ENCODE measurements around the gene DHRS12. TPM values are rescaled to one million over a fixed set of nuclear protein-coding genes. Genes with fewer than 3 reads are reported as not detected.

DHRS12 gene
- total RNA-seq, 3 donors from 2014 or later (not counting 1 experiment from before 2014, with no cell fraction given), result 7.0 to 11.7 (median 10.4) TPM

DNA sequence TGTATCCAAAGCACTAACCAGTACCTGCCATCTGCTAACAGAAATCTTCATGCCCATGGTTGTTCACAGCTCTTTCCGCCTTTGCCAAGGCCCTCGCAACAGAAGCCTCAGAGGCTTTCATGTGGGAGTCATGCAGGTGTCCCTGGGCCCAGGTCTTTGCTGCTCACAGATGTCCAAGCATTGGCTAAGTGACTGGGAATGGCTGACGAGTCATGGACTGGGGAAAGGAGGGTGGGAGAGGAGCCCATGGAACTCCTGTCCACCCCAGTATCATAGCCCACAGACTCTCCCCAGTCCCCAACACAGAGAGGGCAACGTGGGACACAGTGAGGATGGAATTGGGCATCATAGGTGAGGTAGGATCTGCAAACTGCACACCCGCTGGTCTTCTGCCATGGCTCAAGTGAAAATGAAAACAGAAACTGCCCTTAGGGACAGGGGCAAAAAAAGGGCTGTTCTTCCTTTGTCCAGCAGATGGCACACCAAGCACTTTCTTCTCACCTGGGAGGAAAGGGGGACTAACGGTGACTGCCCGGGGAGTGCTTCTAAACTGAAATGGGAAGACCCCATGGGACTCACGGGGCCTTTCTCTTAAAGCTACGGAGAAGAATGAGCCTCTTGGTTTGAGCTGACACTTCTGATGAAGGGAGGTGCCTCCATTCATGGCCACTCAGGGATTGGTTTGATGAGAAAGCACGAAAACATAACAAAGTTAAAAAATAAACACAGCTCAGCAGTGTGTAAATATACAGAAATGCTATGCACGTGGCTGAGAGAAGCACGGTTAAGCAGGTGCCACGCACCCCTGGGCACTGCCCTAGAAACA, 11.1 kb upstream of the DHRS12 start:
- Mint-ChIP-seq H3K9me3 (no peaks in the 10 kb centered on the region), H3K4me1 (peaks cover 18 to 23% of the 10 kb centered on the region in 2 donors), H3K4me3 (peak overlapping the region; percentile 21), H3K27ac (peak overlapping the region; percentile 60 to 78), H3K36me3 (no peaks in the 10 kb centered on the region), H3K27me3 (ENCODE audit: low read depth in 2 of 2) (peaks cover 7 to 9% of the 10 kb centered on the region in 2 donors)
- Histone ChIP-seq H3K27me3 (ENCODE audit: control insufficient read depth, insufficient read depth, low read length) (no peaks in the 10 kb centered on the region), H3K4me1 (ENCODE audit: control insufficient read depth, insufficient read depth, low read length) (peaks cover 31% of the 10 kb centered on the region), H3K4me3 (ENCODE audit: low read length) (no peak overlapping the region), H3K9me3 (ENCODE audit: control insufficient read depth, insufficient read depth, low read length) (no peaks in the 10 kb centered on the region), H3K27ac (ENCODE audit: low read length) (no peak overlapping the region), H3K36me3 (ENCODE audit: control insufficient read depth, insufficient read depth, low read length) (no peaks in the 10 kb centered on the region)
- TF ChIP-seq, protein P1, sequence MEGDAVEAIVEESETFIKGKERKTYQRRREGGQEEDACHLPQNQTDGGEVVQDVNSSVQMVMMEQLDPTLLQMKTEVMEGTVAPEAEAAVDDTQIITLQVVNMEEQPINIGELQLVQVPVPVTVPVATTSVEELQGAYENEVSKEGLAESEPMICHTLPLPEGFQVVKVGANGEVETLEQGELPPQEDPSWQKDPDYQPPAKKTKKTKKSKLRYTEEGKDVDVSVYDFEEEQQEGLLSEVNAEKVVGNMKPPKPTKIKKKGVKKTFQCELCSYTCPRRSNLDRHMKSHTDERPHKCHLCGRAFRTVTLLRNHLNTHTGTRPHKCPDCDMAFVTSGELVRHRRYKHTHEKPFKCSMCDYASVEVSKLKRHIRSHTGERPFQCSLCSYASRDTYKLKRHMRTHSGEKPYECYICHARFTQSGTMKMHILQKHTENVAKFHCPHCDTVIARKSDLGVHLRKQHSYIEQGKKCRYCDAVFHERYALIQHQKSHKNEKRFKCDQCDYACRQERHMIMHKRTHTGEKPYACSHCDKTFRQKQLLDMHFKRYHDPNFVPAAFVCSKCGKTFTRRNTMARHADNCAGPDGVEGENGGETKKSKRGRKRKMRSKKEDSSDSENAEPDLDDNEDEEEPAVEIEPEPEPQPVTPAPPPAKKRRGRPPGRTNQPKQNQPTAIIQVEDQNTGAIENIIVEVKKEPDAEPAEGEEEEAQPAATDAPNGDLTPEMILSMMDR (IDR thresholded peaks at IDR 0.05), result peak; percentile 85
- 28% methylated on average over 12 of the region's 13 CpGs for WGBS (ENCODE audit: insufficient coverage)
- peak; percentile 60 to 91 for DNase-seq
- ATAC-seq, result peak; percentile 87 to 91 (median 88)
- intact Hi-C loops (cut with micrococcal nuclease), result loop anchor here (1.0 to 2.0 kb wide), 4 partner anchors 17 to 386 kb away; no protein-coding TSS in a partner anchor

DNA sequence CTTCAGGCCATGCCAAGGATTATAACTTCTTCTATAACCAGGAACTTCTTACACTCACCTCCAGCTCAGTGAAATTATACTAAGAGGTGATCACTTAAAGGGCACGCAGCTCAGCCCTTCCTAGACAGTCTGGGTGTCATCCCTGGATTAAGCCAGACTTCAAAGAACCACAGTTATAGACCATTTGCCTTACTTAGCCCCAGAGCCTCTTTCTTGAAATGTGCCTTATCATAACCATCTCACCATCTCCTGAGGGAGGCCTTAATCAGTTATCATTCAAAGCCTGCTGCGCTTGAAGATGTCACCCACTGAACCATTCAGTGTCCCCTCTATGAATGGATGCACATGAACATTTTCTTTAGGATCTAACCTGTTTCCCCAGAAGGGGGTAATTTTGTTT, 10.1 kb upstream of the DHRS12 start:
- TF ChIP-seq, protein P1 (IDR thresholded peaks at IDR 0.05), result no peak
- no peak overlapping the region for H3K4me3 ChIP-seq (ENCODE audit: low read length)
- Mint-ChIP-seq H3K27me3 (ENCODE audit: low read depth in 2 of 2) (peaks cover 7 to 9% of the 10 kb centered on the region in 2 donors), H3K36me3 (no peaks in the 10 kb centered on the region), H3K9me3 (no peaks in the 10 kb centered on the region), H3K4me1 (peaks cover 17 to 23% of the 10 kb centered on the region in 2 donors), H3K4me3 (no peak overlapping the region), H3K27ac (no peak overlapping the region)
- WGBS (ENCODE audit: insufficient coverage), result 100% methylated on average over 2 of the region's 2 CpGs
- no peaks in the 10 kb centered on the region for H3K36me3 ChIP-seq (ENCODE audit: control insufficient read depth, insufficient read depth, low read length)
- H3K9me3 ChIP-seq (ENCODE audit: control insufficient read depth, insufficient read depth, low read length), result no peaks in the 10 kb centered on the region
- ATAC-seq (no peak), DNase-seq (no peak)
- H3K27ac ChIP-seq (ENCODE audit: low read length), result no peak overlapping the region
- intact Hi-C loops (cut with micrococcal nuclease), result loop anchor here (2.0 kb wide), 1 partner anchor 35 kb away; no protein-coding TSS in a partner anchor
- H3K27me3 ChIP-seq (ENCODE audit: control insufficient read depth, insufficient read depth, low read length), result no peaks in the 10 kb centered on the region
- H3K4me1 ChIP-seq (ENCODE audit: control insufficient read depth, insufficient read depth, low read length), result peaks cover 26% of the 10 kb centered on the region

DNA sequence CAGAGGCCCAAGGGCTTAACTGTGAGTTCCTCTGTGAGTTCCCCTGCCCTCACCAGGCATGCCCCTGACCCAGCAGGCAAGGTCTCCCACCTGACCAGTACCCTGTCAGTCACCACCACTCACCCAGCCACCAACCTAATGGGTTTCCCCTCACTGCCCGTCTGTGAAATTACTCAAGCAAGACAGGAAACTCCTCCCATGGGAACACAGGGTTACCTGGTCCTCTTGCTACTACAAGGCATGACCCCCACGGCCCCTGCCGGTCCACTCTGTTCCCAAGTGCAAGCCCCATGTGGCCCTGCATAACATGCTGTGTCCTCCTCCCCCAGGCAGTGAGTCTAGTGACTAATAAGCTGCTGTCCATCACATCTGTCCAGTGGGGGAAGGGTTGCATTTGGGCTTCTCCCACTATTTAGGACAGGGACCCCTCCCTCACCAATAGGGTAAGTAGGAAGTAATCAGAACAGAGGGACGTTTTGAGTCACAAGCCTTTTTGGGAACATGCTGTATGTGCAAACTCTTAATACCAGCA, 8.0 kb upstream of the DHRS12 start:
- Histone ChIP-seq H3K27me3 (ENCODE audit: control insufficient read depth, insufficient read depth, low read length) (no peaks in the 10 kb centered on the region), H3K36me3 (ENCODE audit: control insufficient read depth, insufficient read depth, low read length) (no peaks in the 10 kb centered on the region), H3K9me3 (ENCODE audit: control insufficient read depth, insufficient read depth, low read length) (no peaks in the 10 kb centered on the region), H3K4me3 (ENCODE audit: low read length) (no peak overlapping the region), H3K4me1 (ENCODE audit: control insufficient read depth, insufficient read depth, low read length) (peaks cover 26% of the 10 kb centered on the region), H3K27ac (ENCODE audit: low read length) (no peak overlapping the region)
- intact Hi-C loops (cut with micrococcal nuclease), result no loop called here
- 37% methylated on average over 4 of the region's 4 CpGs for WGBS (ENCODE audit: insufficient coverage)
- Mint-ChIP-seq H3K4me3 (no peak overlapping the region), H3K27ac (peak overlapping the region; percentile 27 to 71), H3K9me3 (no peaks in the 10 kb centered on the region), H3K4me1 (peaks cover 17% of the 10 kb centered on the region in 2 donors), H3K36me3 (no peaks in the 10 kb centered on the region), H3K27me3 (ENCODE audit: low read depth in 2 of 2) (peaks cover 0 to 6% of the 10 kb centered on the region in 2 donors)
- TF ChIP-seq, protein P1 (IDR thresholded peaks at IDR 0.05), result no peak
- DNase-seq (no peak), ATAC-seq (peak; percentile 27 to 73 (median 56))
